Endothelial cell of umbilical vein (primary cell): ENCODE measurements around the gene SUN3. TPM values are rescaled to one million over a fixed set of nuclear protein-coding genes. Genes with fewer than 3 reads are reported as not detected.
A peak's percentile ranks its signal among the peaks of the same experiment; 100 is the strongest.

Source experiments
- Bru-seq: library from RNA; stranded (reverse); fragments of 400-500 nt; gene quantifications from one replicate; lab custom pipeline; 2021; lab: Mats Ljungman, UMichigan
- BruChase-seq, 2 experiments: library from RNA; stranded (reverse); fragments of 400-500 nt; gene quantifications; one replicate each; lab custom pipeline; 2021; lab: Mats Ljungman, UMichigan
- BruUV-seq: library from RNA; stranded (reverse); fragments of 400-500 nt; replicated peaks from 2 replicates; lab custom pipeline; 2021; lab: Mats Ljungman, UMichigan
- CTCF ChIA-PET: fragments of 300-600, 350-600 bp; sonication (Branson Sonifier 250); formaldehyde crosslinking; loops from one replicate; lab custom pipeline; 2021; ENCODE audit warnings: antibody characterized with exemption, inconsistent platforms; lab: Charles Lee
- POLR2A ChIA-PET: fragments of 300-600, 350-600 bp; sonication (Branson Sonifier 250); formaldehyde crosslinking; loops from one replicate; lab custom pipeline; 2021; ENCODE audit warnings: antibody characterized with exemption, inconsistent platforms; lab: Charles Lee
- DNase-seq: peaks from one replicate; pipeline ENCODE4 v3.0.0-alpha.2; 2011; ENCODE audit warnings: low read depth, low spot score
- FAIRE-seq: peaks from 2 replicates; lab custom pipeline; 2011; peaks lifted over from hg19 to GRCh38; lab: Jason Lieb, UNC
- H2AFZ ChIP-seq: 2 replicates; pipeline ENCODE4 v1.6.0; 2012; ENCODE audit warnings: low read depth, low read length, control low read depth, inconsistent platforms
- H3K27ac ChIP-seq: 2 replicates; pipeline ENCODE4 v1.5.1; 2011; ENCODE audit warnings: low read depth, mild to moderate bottlenecking, control low read depth, low read length, moderate library complexity; ENCODE audit not compliant: insufficient read depth
- H3K27me3 ChIP-seq, 2 experiments: 2 replicates each; pipeline versions ENCODE4 v1.6.0 to v1.6.1; 2011; ENCODE audit warnings: low read length in 2 of 2, mixed read lengths in 1 of 2; ENCODE audit not compliant: control insufficient read depth in 2 of 2, insufficient read depth in 2 of 2
- H3K36me3 ChIP-seq, 2 experiments: 2 replicates in 1 of 2; 3 replicates in 1 of 2; pipeline ENCODE4 v1.5.1; 2011; ENCODE audit warnings: low read length in 2 of 2, mild to moderate bottlenecking in 1 of 2, moderate library complexity in 1 of 2; ENCODE audit not compliant: control insufficient read depth in 2 of 2, insufficient read depth in 2 of 2; ENCODE audit errors: extremely low read depth in 1 of 2
- H3K4me1 ChIP-seq: 3 replicates; pipeline ENCODE4 v1.5.1; 2011; ENCODE audit warnings: mild to moderate bottlenecking, low read length; ENCODE audit not compliant: control insufficient read depth, insufficient read depth; ENCODE audit errors: extremely low read depth
- H3K4me2 ChIP-seq: 2 replicates; pipeline ENCODE4 v1.6.1; 2011; ENCODE audit warnings: low read length, control low read depth, mixed read lengths; ENCODE audit not compliant: insufficient read depth
- H3K4me3 ChIP-seq, 3 experiments: fragments of 200-600 bp in 1 of 3; sonication (generic), shearing (Covaris generic) in 1 of 3; replicated peaks in 1 of 3; 2 replicates each; pipeline ENCODE4 v1.5.1; 2011 to 2016; ENCODE audit warnings: control low read depth in 3 of 3, low read length in 3 of 3, mild to moderate bottlenecking in 2 of 3, inconsistent platforms in 1 of 3, low read depth in 1 of 3, moderate library complexity in 1 of 3; ENCODE audit not compliant: insufficient read depth in 1 of 3
- H3K79me2 ChIP-seq: 2 replicates; pipeline ENCODE4 v1.6.0; 2012; ENCODE audit warnings: low read length, inconsistent platforms; ENCODE audit not compliant: control insufficient read depth, insufficient read depth
- H3K9ac ChIP-seq: replicated peaks from 2 replicates; pipeline ENCODE3; 2011; ENCODE audit warnings: low read length, control low read depth; ENCODE audit not compliant: insufficient read depth; ENCODE audit errors: extremely low read depth
- H3K9me1 ChIP-seq: replicated peaks from 3 replicates; pipeline ENCODE4 v1.6.0; 2011; ENCODE audit warnings: mild to moderate bottlenecking, low read length; ENCODE audit not compliant: control insufficient read depth, insufficient read depth; ENCODE audit errors: extremely low read depth
- H3K9me3 ChIP-seq: replicated peaks from 2 replicates; pipeline ENCODE4 v1.5.1; 2012; ENCODE audit warnings: low read length, inconsistent platforms; ENCODE audit not compliant: control insufficient read depth, insufficient read depth
- H4K20me1 ChIP-seq: replicated peaks from 2 replicates; pipeline ENCODE3; 2011; ENCODE audit warnings: mild to moderate bottlenecking, low read length; ENCODE audit not compliant: control insufficient read depth, insufficient read depth; ENCODE audit errors: extremely low read depth
- CTCF ChIP-seq, 2 donors: IDR thresholded peaks; 1 replicate in 1 of 2; 2 replicates in 1 of 2; pipeline ENCODE4 v1.5.1; 2011; ENCODE audit warnings: low read length in 2 of 2, mild to moderate bottlenecking in 2 of 2, moderate library complexity in 2 of 2, control low read depth in 1 of 2, inconsistent platforms in 1 of 2, low read depth in 1 of 2; ENCODE audit not compliant: insufficient read depth in 1 of 2; ENCODE audit errors: extremely low read depth in 1 of 2
- EZH2 ChIP-seq: IDR thresholded peaks from 2 replicates; pipeline ENCODE4 v1.6.1; 2012; ENCODE audit warnings: borderline replicate concordance, low read depth, mild to moderate bottlenecking, moderate library complexity, low read length, inconsistent platforms; ENCODE audit not compliant: severe bottlenecking
- FOS ChIP-seq: IDR thresholded peaks from 2 replicates; pipeline ENCODE4 v1.6.1; 2011; ENCODE audit warnings: mild to moderate bottlenecking, low read length, moderate library complexity, borderline replicate concordance; ENCODE audit not compliant: insufficient read depth
- GATA2 ChIP-seq: IDR thresholded peaks from 2 replicates; pipeline ENCODE4 v1.7.0; 2011; ENCODE audit warnings: low read depth, mild to moderate bottlenecking, moderate library complexity, mixed read lengths, low read length; ENCODE audit not compliant: insufficient read length, insufficient read depth
- JUN ChIP-seq: IDR thresholded peaks from 2 replicates; pipeline ENCODE4 v1.6.1; 2011; ENCODE audit warnings: borderline replicate concordance, low read depth; ENCODE audit not compliant: insufficient read length, insufficient read depth
- MYC ChIP-seq: IDR thresholded peaks from one replicate; pipeline ENCODE4 v1.6.1; 2011; ENCODE audit warnings: mild to moderate bottlenecking, low read depth, low read length
- POLR2A ChIP-seq: IDR thresholded peaks from 2 replicates; pipeline ENCODE4 v1.6.1; 2012; ENCODE audit warnings: low read depth, mild to moderate bottlenecking, control low read depth, low read length
- POLR2AphosphoS5 ChIP-seq: IDR thresholded peaks from 2 replicates; pipeline ENCODE4 v1.6.1; 2012; ENCODE audit warnings: low read depth, mild to moderate bottlenecking, control low read depth, low read length, moderate library complexity; ENCODE audit not compliant: insufficient read depth
- dilution Hi-C: fragments of 300-500 bp; cut with MboI; formaldehyde crosslinking; loops from one replicate; pipeline ENCODE4 v1.15.0; 2019; ENCODE audit warnings: low sequenced_read_pairs; ENCODE audit not compliant: extremely low pct_ligation_motif_present
- intact Hi-C: fragments of 100-400 bp; cut with micrococcal nuclease; formaldehyde crosslinking; loops from one replicate; pipeline ENCODE4 v1.10.0; 2022
- long read RNA-seq: library from polyadenylated mRNA; stranded (forward); transcript quantifications from one replicate; pipeline ENCODE4 v2.0.0, GENCODE V29; 2021
- polyA minus RNA-seq, 3 experiments: library from RNA; depleted of rRNA, polyadenylated mRNA; stranded (reverse); fragments of >200 nt; gene quantifications; 1 replicate in 1 of 3; 2 replicates in 2 of 3; pipeline ENCODE4 v1.2.3, GENCODE V29; 2011
- polyA plus RNA-seq, 4 experiments: library from polyadenylated mRNA; depleted of rRNA in 3 of 4; stranded (reverse) in 3 of 4; unstranded in 1 of 4; fragments of >200 nt; gene quantifications; 2 replicates each; pipeline versions ENCODE4 v1.2.1 to v1.2.3, GENCODE V29; 2011 to 2012; ENCODE audit warnings: missing spikeins in 1 of 4
- total RNA-seq: library from RNA; stranded (reverse); gene quantifications from 2 replicates; pipeline ENCODE4 v1.2.3, GENCODE V29; 2021
- TF ChIP-seq, protein P1 (sequence below): IDR thresholded peaks from 2 replicates; pipeline ENCODE4 v1.6.1; 2011; ENCODE audit not compliant: insufficient read depth, insufficient read length

SUN3 gene, protein sequence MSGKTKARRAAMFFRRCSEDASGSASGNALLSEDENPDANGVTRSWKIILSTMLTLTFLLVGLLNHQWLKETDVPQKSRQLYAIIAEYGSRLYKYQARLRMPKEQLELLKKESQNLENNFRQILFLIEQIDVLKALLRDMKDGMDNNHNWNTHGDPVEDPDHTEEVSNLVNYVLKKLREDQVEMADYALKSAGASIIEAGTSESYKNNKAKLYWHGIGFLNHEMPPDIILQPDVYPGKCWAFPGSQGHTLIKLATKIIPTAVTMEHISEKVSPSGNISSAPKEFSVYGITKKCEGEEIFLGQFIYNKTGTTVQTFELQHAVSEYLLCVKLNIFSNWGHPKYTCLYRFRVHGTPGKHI
- total RNA-seq = not detected in 2 replicates
- polyA plus RNA-seq = not detected in 2 replicates
- polyA plus RNA-seq (2011; cell fraction: cytosol; rRNA removed) = not detected in 2 replicates
- not detected in 2 replicates for polyA plus RNA-seq (2011; cell fraction: nucleus; rRNA removed)
- polyA plus RNA-seq (2012) = not detected in 2 replicates
- not detected in 2 replicates for polyA minus RNA-seq
- not detected for polyA minus RNA-seq (2011; cell fraction: cytosol; rRNA and poly(A)+ RNA removed)
- polyA minus RNA-seq (2011; cell fraction: nucleus; rRNA and poly(A)+ RNA removed) = not detected in 2 replicates
- Bru-seq, nascent RNA = percentile 14 among the genes with signal in this experiment
- percentile 10 among the genes with signal in this experiment for BruChase-seq, experiment 1, labeled RNA remaining after a 6-hour chase
- percentile 5 among the genes with signal in this experiment for BruChase-seq, experiment 2, labeled RNA remaining after a 2-hour chase
- long read RNA-seq = 0 reads

GRCh38 chr7:48028938-48029337 is at the start of gene SUN3:
SUN3 (minus strand) TSS chr7:48029107; CDS start chr7:48028938, 169 bp downstream.
- Histone ChIP-seq H3K79me2 (no peaks in the 10 kb centered on the region), H3K9me3 (no peaks in the 10 kb centered on the region), H2AFZ (no peak within 1 kb of the TSS), H3K4me2 (no peak within 1 kb of the TSS), H4K20me1 (no peaks in the 10 kb centered on the region), H3K27ac (no peak within 1 kb of the TSS), H3K4me3 (no peak within 1 kb of the TSS), H3K36me3 (no peaks in the 10 kb centered on the region), H3K27me3 (peaks cover 10 to 44% of the 10 kb centered on the region in 2 experiments), H3K9me1 (no peaks in the 10 kb centered on the region), H3K9ac (no peak within 1 kb of the TSS), H3K4me1 (no peaks in the 10 kb centered on the region)
- BruUV-seq = no TSS peak
- intact Hi-C loops = no loop called here
- dilution Hi-C loops = no loop called here
- FAIRE-seq (no peak), DNase-seq (no peak)
- TF ChIP-seq EZH2 (no peak), JUN (no peak), POLR2AphosphoS5 (no peak), FOS (no peak), GATA2 (no peak), CTCF (IDR thresholded peaks at IDR 0.05; ENCODE audit: extremely low read depth in 1 of 2, insufficient read depth in 1 of 2, low read depth in 1 of 2, low read length in 2 of 2) (no peak), MYC (no peak), POLR2A (no peak)
- TF ChIP-seq, protein P1, sequence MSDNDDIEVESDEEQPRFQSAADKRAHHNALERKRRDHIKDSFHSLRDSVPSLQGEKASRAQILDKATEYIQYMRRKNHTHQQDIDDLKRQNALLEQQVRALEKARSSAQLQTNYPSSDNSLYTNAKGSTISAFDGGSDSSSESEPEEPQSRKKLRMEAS = no peak
- ChIA-PET CTCF (interaction anchor here (0.9 kb wide), 1 partner anchor 32 kb away, joined by 3 read pairs; no protein-coding TSS in a partner anchor), POLR2A (no interaction called here)
